Stimulated activated naive CD8-positive, alpha-beta T cell treated with anti-CD3 and anti-CD28 coated beads, Interleukin-15, Interleukin-2, amounts not matched to agents 100 ng/mL and 50 ng/mL, for 24 hours (primary cell): Measurements from ENCODE around the gene DNAJC3.
"Not testable (repeated sequence)": the region's sequence is repeated elsewhere in the genome, so short reads cannot be mapped to it uniquely, and the experiment has no call there.

Experiments
- H3K27ac Mint-ChIP-seq: one replicate; pipeline ENCODE4 v1.8.0; 2021; ENCODE audit warnings: mild to moderate bottlenecking, mixed read lengths
- H3K27me3 Mint-ChIP-seq: one replicate; pipeline ENCODE4 v1.8.0; 2021; ENCODE audit warnings: mixed read lengths
- H3K36me3 Mint-ChIP-seq: one replicate; pipeline ENCODE4 v1.8.0; 2021; ENCODE audit warnings: low read depth, mixed read lengths
- H3K4me1 Mint-ChIP-seq: one replicate; pipeline ENCODE4 v1.8.0; 2021; ENCODE audit warnings: low read depth, mixed read lengths
- H3K4me3 Mint-ChIP-seq: one replicate; pipeline ENCODE4 v1.8.0; 2021; ENCODE audit warnings: mild to moderate bottlenecking, mixed read lengths
- H3K9me3 Mint-ChIP-seq: one replicate; pipeline ENCODE4 v1.8.0; 2021; ENCODE audit warnings: mixed read lengths

The DNAJC3 gene

GRCh38 chr13:95652244-95652764, 24.6 kb upstream of the DNAJC3 start:
- Mint-ChIP-seq H3K9me3 (no peaks in the 10 kb centered on the region), H3K27ac (no peak overlapping the region), H3K27me3 (peaks cover 23% of the 10 kb centered on the region), H3K36me3 (no peaks in the 10 kb centered on the region), H3K4me1 (no peaks in the 10 kb centered on the region), H3K4me3 (no peak overlapping the region)

DNA sequence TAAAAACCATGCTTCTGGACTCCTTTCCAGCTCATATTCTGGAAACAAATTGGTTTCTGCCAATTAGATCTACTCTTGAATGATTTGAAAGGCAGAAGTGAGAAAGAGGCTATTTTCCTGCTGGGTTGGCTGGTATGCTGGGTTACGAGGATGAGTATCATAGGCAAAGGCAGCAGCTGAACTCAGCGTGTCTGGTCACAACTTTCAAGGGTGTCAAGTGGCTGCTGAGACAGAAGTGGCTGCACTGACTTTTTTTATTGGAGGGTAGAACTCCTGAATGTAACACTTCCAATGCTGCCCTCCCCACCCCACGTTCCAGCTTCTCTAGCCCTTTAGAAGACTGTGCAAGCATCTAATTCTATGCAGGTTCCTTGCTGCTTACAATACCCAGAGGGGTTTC, 24.1 kb upstream of the DNAJC3 start:
- Mint-ChIP-seq H3K9me3 (no peaks in the 10 kb centered on the region), H3K4me1 (no peaks in the 10 kb centered on the region), H3K27ac (no peak overlapping the region), H3K27me3 (peaks cover 21% of the 10 kb centered on the region), H3K4me3 (no peak overlapping the region), H3K36me3 (no peaks in the 10 kb centered on the region)

GRCh38 chr13:95656386-95657015, 20.4 kb upstream of the DNAJC3 start:
- H3K4me3 Mint-ChIP-seq = no peak overlapping the region
- H3K27me3 Mint-ChIP-seq = peaks cover 21% of the 10 kb centered on the region
- H3K36me3 Mint-ChIP-seq = no peaks in the 10 kb centered on the region
- no peaks in the 10 kb centered on the region for H3K4me1 Mint-ChIP-seq
- peaks cover 3% of the 10 kb centered on the region for H3K9me3 Mint-ChIP-seq
- no peak overlapping the region for H3K27ac Mint-ChIP-seq

DNA sequence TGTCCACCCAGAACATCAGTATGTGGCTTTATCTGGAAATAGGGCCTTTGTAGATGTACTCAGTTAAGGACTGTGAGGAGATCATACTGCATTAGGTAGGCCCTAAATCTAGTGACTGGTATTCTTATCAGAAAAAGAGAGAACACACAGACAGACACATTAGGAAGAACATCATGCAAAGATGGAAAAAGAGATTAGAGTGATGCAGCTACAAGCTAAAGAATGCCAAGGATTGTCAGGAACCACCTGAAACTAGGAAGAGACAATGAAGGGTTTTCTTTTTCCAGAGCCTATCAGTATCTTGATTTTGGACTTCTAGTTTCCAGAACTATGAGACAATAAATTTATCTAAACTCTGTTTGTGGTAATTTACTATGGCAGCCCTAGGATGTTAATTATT, 17.4 kb upstream of the DNAJC3 start:
- Mint-ChIP-seq H3K4me1 (no peaks in the 10 kb centered on the region), H3K36me3 (no peaks in the 10 kb centered on the region), H3K4me3 (no peak overlapping the region), H3K27ac (no peak overlapping the region), H3K27me3 (peaks cover 32% of the 10 kb centered on the region), H3K9me3 (peaks cover 7% of the 10 kb centered on the region)

GRCh38 chr13:95660981-95661581, 15.9 kb upstream of the DNAJC3 start:
- Mint-ChIP-seq H3K9me3 (peaks cover 14% of the 10 kb centered on the region), H3K4me3 (no peak overlapping the region), H3K4me1 (no peaks in the 10 kb centered on the region)

DNA sequence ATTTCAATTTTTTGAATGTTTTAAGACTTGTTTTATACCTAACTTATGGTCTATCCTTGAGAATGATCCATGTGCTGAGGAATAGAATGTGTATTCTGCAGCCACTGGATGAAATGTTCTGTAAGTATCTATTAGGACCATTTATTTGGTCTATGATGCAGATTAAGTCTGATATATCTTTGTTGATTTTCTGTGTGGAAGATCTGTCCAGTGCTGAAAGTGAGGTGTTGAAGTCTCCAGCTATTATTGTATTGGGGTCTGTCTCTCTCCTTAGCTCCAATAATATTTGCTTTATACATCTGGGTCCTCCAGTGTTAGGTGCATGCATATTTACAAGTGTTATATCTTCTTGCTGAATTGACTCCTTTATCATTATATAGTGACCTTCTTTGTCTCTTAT, 9.7 kb upstream of the DNAJC3 start:
- Mint-ChIP-seq H3K36me3 (peaks cover 14% of the 10 kb centered on the region), H3K27me3 (peaks cover 13% of the 10 kb centered on the region), H3K9me3 (peaks cover 43% of the 10 kb centered on the region)
- not testable (repeated sequence) for H3K27ac Mint-ChIP-seq, H3K4me1 Mint-ChIP-seq, H3K4me3 Mint-ChIP-seq

More at GRCh38 chr13:95660981-95661581, 15.9 kb upstream of the DNAJC3 start:
- peaks cover 30% of the 10 kb centered on the region for H3K27me3 Mint-ChIP-seq
- H3K27ac Mint-ChIP-seq = no peak overlapping the region
- no peaks in the 10 kb centered on the region for H3K36me3 Mint-ChIP-seq

GRCh38 chr13:95671597-95671996, 5.3 kb upstream of the DNAJC3 start:
- no peak overlapping the region for H3K4me3 Mint-ChIP-seq
- H3K27me3 Mint-ChIP-seq = no peaks in the 10 kb centered on the region
- peaks cover 23% of the 10 kb centered on the region for H3K4me1 Mint-ChIP-seq
- H3K9me3 Mint-ChIP-seq = peaks cover 36% of the 10 kb centered on the region
- peaks cover 28% of the 10 kb centered on the region for H3K36me3 Mint-ChIP-seq
- no peak overlapping the region for H3K27ac Mint-ChIP-seq

DNA sequence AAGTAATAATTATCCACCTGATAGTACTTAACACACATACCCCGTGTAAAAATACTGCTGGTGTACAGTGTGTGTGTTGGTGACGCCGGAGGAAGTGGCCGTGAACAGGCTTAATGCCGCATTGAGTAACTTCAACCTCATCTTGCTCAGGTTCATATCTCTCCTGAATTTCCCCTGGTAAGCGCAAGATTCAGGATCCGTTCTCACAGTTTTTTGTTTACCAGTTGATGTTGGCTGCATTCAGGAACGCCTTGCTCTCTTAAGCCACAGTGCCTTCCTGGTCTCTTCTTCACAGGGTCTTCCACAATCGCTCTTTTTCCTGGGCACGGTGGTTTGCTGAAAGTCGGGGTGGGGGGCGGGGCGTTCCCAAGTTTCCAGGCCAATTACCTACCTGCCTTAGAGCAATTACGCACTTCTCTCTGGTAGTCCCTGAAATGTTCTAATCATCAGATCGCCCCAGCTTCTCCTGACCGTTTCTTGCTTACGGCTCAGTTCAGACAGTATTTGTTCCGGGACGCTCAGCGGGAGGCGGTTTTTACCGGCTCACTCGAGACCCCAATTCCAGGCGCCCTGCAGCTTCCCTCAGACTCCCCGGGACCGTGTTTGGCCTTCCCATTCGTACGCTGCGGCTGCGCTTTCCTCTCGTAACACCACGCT, 706 bp upstream of the DNAJC3 start:
- H3K27ac Mint-ChIP-seq = peak overlapping the region; percentile 94
- H3K9me3 Mint-ChIP-seq = peaks cover 12% of the 10 kb centered on the region
- H3K4me3 Mint-ChIP-seq = peak overlapping the region; percentile 96
- H3K4me1 Mint-ChIP-seq = peaks cover 57% of the 10 kb centered on the region
- peaks cover 24% of the 10 kb centered on the region for H3K36me3 Mint-ChIP-seq
- no peaks in the 10 kb centered on the region for H3K27me3 Mint-ChIP-seq

DNA sequence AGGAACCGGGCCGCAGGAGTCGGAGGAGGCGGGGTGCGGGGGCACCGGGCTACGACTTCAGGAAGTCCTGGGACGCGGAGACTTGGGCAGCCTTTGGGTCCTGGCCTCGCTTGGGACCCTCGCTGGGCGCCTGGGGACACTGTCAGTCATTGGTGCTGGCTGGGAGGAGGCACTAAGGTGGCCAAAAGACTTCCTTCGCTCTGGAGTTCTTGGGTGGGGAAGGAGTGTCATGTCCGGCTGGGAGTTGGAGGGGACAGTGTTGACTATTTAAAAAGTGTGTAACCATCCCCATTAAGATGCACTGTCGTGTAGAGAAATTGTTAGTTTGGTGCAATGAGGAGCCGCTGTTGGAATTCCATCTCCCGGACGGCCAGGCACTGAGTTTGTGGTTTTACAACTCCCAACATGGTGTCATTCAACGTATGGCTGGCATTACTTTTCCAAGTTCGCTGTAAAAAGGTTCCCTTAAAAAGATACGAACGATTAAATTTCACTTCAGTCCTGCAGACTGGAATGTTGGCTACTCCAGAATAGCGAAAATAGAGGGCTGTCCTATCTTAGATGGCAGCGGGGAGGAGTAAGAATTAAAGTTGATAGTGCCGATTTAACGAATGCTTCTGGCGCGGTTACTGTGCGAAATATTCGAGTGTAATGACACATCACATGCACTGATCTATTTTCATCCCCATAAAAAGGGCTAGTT, 776 bp downstream of the DNAJC3 start:
- Mint-ChIP-seq H3K4me1 (peaks cover 70% of the 10 kb centered on the region), H3K4me3 (peak overlapping the region; percentile 96), H3K36me3 (peaks cover 38% of the 10 kb centered on the region), H3K27me3 (no peaks in the 10 kb centered on the region), H3K9me3 (peaks cover 7% of the 10 kb centered on the region), H3K27ac (peak overlapping the region; percentile 76)

- H3K27ac Mint-ChIP-seq = peak overlapping the region; percentile 76
- H3K36me3 Mint-ChIP-seq = peaks cover 40% of the 10 kb centered on the region
- H3K9me3 Mint-ChIP-seq = peaks cover 4% of the 10 kb centered on the region
- H3K27me3 Mint-ChIP-seq = no peaks in the 10 kb centered on the region
- H3K4me1 Mint-ChIP-seq = peaks cover 78% of the 10 kb centered on the region
- H3K4me3 Mint-ChIP-seq = peak overlapping the region; percentile 96
Observed at GRCh38 chr13:95678967-95679366, 2.0 kb downstream of the DNAJC3 start.

GRCh38 chr13:95679722-95680121, 2.8 kb downstream of the DNAJC3 start:
- Mint-ChIP-seq H3K9me3 (peaks cover 7% of the 10 kb centered on the region), H3K27ac (peak overlapping the region; percentile 0), H3K36me3 (peaks cover 40% of the 10 kb centered on the region), H3K4me3 (peak overlapping the region; percentile 96), H3K4me1 (peaks cover 78% of the 10 kb centered on the region), H3K27me3 (no peaks in the 10 kb centered on the region)

- Mint-ChIP-seq H3K27ac (no peak overlapping the region), H3K27me3 (no peaks in the 10 kb centered on the region), H3K9me3 (peaks cover 14% of the 10 kb centered on the region), H3K36me3 (peaks cover 57% of the 10 kb centered on the region), H3K4me3 (no peak overlapping the region), H3K4me1 (peaks cover 85% of the 10 kb centered on the region)
Observed at GRCh38 chr13:95684418-95684817, 7.5 kb downstream of the DNAJC3 start.

DNA sequence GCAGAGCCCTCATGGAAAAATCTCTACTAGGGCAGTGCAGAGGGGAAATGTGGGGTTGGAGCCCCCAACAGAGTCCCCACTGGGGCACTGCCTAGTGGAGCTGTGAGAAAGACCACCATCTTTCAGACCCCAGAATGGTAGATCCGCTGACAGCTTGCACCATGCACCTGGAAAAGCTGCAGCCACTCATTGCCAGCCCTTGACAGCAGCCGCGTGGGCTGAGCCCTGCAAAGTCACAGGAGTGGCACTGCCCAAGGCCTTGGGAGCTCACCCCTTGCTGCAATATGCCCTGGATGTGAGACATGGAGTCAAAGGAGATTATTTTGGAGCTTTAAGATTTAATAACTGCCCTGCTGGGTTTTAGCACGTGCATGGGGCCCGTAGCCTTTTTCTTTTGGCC, 8.0 kb downstream of the DNAJC3 start:
- Mint-ChIP-seq H3K9me3 (peaks cover 14% of the 10 kb centered on the region), H3K36me3 (peaks cover 61% of the 10 kb centered on the region), H3K4me1 (peaks cover 84% of the 10 kb centered on the region)
- H3K27ac Mint-ChIP-seq, H3K4me3 Mint-ChIP-seq, H3K27me3 Mint-ChIP-seq: not testable (repeated sequence)

DNA sequence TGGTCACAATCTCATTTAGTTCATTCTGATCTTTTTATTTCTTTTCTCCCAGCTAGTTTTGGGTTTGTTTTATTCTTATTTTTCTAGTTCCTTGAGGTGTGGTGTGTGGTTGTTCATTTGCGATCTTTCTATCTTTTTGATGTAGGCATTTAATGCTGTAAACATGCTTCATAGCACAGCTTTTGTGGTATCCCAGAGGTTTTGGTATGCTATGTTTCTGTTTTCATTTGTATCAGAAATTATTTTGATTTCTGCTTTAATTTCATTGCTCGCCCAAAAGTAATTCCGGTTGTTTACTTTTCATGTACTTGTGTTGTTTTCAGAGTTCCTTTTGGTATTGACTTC, 12.6 kb downstream of the DNAJC3 start:
- no peak overlapping the region for H3K4me3 Mint-ChIP-seq
- H3K4me1 Mint-ChIP-seq = peaks cover 43% of the 10 kb centered on the region
- peaks cover 29% of the 10 kb centered on the region for H3K36me3 Mint-ChIP-seq
- peak overlapping the region; percentile 37 for H3K27ac Mint-ChIP-seq
- no peaks in the 10 kb centered on the region for H3K27me3 Mint-ChIP-seq
- peaks cover 7% of the 10 kb centered on the region for H3K9me3 Mint-ChIP-seq

DNA sequence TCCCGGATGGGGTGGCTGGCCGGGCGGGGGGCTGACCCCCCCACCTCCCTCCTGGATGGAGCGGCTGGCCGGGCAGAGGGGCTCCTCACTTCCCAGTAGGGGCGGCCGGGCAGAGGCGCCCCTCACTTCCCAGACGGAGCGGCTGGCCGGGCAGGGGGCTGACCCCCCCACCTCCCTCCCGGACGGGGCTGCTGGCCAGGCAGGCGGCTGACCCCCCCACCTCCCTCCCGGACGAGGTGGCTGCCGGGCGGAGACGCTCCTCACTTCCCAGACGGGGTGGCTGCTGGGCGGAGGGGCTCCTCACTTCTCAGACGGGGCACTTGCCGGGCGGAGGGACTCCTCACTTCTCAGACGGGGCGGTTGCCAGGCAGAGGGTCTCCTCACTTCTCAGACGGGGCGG, 14.0 kb downstream of the DNAJC3 start:
- H3K4me3 Mint-ChIP-seq, H3K9me3 Mint-ChIP-seq, H3K27ac Mint-ChIP-seq, H3K27me3 Mint-ChIP-seq: not testable (repeated sequence)
- H3K4me1 Mint-ChIP-seq = peaks cover 36% of the 10 kb centered on the region
- H3K36me3 Mint-ChIP-seq = peaks cover 28% of the 10 kb centered on the region
